Stimulated activated CD8-positive, alpha-beta memory T cell treated with anti-CD3 and anti-CD28 coated beads, Interleukin-7, amount 100 ng/mL, for 24 hours (primary cell): ENCODE data around the gene APOL1.
"Not testable (repeated sequence)": the region's sequence is repeated elsewhere in the genome, so short reads cannot be mapped to it uniquely, and the experiment has no call there.

Source experiments
- DNase-seq: peaks from one replicate; pipeline ENCODE4 v3.0.0-alpha.2; 2020; ENCODE audit warnings: low read depth

Gene APOL1

DNA sequence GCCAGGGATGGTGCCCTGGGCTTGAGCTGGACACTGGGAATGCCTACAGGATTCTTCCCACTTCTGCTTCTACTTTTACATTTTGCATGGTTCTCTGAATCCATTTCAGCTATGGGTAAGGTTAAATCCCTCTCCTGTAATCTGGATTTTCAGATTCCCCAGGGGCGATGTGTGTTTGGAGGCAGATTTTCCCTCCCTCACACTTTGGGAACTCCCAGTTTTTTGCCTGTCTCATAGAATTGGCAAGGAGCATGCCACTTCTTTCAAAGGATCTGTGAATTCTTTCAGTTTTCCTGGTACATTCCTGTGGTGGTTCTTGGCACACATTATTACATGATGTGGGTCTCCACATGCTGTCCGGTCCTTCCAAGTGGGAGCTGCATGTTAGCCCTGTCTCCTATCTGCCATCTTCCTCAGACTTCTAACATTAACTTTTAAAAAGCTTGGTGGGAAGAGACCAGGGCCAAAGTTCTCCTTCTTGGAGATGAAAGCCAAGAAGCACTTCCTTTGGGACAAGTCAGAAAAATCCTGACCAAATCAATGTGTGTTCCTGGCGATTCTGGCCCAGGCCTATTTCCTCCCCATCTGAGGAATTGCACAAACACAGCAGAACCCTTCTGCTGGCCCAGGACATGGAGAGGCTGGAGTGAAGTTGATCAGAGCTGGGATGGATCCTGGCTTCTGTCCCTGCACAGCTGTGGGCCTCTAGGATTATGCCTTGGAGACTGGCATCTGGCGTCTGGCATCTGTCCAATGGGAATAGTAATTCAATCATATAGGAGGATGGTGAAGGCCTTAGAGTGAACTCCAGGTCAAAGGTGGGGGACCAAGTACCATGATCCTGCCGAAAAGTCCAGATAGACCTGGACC, 8.2 kb upstream of the APOL1 start:
- no peak for DNase-seq

- no peak for DNase-seq
Measured at GRCh38 chr22:36245805-36246356, 7.1 kb upstream of the APOL1 start.

- no peak for DNase-seq
Measured at GRCh38 chr22:36246718-36247117, 6.2 kb upstream of the APOL1 start.

GRCh38 chr22:36247955-36248354, 5.0 kb upstream of the APOL1 start:
- DNase-seq = no peak

GRCh38 chr22:36249160-36249559, 3.8 kb upstream of the APOL1 start:
- DNase-seq = no peak

DNA sequence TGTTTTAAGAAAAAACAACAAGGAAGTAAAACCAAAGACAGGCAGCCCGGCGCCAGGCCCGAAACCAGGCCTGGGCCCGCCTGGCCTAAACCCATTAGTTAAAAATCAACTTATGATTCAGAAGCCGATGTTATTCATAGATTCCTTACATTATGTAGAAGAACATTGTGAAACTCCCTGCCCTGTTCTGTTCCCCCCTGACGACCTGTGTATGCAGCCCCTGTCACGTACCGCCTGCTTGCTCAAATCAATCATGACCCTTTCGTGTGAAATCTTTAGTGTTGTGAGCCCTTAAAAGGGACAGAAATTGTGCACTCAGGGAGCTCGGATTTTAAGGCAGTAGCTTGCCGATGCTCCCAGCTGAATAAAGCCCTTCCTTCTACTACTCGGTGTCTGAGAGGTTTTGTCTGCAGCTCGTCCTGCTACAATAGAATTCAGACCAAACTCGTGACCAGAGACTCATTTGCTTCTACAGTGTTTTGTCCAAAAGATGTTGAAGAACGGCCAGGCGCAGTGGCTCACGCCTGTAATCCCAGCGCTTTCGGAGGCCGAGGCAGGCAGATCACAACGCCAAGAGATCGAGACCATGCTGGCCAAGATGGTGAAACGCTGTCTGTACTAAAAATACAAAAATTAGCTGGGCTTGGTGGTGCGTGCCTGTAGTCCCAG, 2.5 kb upstream of the APOL1 start:
- not testable (repeated sequence) for DNase-seq

DNA sequence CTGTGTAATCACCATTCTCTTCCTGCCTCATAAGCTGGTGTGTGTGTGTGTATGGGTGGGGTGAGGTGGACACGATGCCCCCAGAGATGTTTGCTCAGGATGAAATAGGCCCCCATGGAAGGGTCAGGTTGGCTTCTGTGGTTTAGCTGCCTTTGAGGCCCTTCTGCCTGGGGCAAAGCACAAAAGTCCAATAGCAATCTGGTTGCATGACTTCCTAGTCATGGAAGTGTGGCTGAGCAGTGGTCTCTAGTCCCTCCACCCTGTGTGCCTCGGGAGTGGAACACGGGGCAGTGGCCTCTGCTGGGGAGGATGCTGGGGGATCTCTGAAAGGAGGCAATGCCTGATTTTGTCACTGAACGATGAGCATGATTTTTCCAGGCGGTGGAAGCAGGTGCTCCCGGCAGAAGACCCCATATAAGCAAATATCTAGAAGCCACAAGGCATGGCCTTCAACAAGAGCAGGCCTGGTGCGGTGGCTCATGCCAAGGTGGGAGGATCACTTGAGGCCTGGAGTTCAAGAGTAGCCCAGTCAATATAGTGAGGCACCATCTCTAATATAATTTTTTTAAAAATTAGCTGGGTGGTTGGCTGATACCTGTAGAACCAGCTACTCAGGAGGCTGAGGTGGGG, 839 bp upstream of the APOL1 start:
- not testable (repeated sequence) for DNase-seq

DNA sequence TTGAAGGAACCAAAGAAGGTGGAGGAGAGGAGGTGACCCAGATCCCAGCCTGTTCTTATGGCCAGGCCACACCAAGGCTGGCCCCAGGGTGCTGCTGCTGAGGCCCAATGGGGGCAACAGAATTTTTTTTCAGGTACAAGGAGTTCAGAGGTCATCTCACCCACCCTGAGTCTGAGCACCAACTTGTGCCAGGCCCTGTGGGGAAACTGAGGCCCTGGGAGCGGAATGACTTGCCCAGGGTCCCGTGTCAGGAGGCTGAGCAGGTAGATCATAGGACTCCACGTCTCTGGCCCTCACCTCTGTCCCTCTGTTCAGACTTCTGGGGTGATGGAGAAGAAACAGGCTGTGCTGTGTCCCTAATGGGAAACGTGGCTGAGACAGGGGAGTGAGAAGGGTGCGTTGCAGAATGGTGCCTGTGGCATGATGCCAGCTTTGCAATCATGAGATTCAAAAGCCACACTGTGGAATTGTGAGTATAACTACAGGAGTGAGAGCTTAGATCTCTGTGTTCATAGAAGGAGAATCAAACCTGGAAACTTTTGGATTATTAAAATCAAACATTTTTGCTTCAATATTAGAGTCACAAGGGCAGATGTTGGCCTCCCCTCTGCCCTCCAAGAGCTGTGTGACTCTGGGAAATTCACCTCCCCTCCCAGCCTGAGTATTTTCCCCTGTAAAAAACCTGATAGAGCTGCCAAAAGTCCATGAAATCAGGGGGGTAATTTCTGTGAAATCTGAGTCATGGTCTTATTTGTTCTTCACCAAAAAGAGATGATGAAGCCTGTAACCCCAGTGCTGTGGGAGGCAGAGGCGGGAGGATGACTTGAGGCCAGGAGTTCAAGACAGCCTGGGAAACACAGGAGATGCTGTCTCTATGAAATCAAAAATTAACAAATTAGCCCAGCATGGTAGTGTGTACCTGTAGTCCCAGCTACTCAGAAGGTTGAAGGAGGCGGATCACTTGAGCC, 874 bp downstream of the APOL1 start:
- DNase-seq = no peak

GRCh38 chr22:36255572-36255971, 2.6 kb downstream of the APOL1 start:
- not testable (repeated sequence) for DNase-seq

GRCh38 chr22:36256478-36256877, 3.5 kb downstream of the APOL1 start:
- no peak for DNase-seq

DNA sequence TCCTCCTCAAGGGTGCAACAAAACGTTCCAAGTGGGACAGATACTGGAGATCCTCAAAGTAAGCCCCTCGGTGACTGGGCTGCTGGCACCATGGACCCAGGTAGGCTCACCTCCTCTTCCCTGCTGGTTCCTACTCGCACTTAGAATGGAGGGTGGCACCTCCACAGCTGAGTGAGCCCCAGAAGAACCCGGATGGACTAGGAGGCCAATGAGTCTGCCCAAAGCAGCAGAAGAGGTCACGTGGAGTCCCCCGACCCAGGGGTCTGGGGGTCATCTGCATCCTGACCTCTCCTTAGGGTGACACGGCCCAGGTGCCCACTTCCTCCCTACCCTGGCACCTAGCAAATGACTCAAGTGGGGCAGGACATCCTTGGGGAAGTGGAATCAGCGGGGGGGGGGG, 4.4 kb downstream of the APOL1 start:
- no peak for DNase-seq

DNA sequence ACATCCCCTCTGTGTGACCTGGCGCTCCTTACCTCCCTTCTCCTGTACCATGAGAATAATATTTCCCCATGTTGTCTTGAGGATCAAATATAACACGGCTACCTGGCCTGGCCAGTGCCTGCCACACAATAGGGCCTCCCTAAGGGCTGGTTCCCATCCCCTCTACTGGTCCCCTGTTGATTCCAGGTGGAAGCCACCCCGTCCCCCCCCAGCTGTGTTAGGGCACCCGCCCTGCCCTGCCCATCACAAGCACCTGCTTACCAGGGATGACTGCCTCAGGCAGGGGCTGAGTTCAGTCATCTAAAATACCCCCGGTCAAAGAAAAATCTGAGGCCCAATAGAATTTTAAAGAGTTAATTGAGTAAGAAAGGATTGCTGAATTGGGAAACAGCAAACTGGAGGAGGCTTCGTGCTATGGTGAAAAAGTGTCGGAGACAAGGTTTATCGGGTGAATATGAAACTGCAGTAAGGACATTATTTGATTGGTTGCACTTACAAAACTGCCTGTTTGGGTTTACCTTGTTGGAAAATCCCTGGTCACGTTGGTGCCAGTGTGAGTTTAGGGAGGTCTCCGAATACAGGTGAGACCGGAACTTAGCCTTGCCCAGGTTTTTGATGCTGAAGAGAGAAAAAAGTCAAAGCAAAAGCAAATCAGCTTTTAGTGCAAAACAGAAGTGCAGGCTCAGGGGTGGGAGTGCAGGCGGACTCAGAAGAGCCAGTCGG, 5.2 kb downstream of the APOL1 start:
- DNase-seq = no peak

DNA sequence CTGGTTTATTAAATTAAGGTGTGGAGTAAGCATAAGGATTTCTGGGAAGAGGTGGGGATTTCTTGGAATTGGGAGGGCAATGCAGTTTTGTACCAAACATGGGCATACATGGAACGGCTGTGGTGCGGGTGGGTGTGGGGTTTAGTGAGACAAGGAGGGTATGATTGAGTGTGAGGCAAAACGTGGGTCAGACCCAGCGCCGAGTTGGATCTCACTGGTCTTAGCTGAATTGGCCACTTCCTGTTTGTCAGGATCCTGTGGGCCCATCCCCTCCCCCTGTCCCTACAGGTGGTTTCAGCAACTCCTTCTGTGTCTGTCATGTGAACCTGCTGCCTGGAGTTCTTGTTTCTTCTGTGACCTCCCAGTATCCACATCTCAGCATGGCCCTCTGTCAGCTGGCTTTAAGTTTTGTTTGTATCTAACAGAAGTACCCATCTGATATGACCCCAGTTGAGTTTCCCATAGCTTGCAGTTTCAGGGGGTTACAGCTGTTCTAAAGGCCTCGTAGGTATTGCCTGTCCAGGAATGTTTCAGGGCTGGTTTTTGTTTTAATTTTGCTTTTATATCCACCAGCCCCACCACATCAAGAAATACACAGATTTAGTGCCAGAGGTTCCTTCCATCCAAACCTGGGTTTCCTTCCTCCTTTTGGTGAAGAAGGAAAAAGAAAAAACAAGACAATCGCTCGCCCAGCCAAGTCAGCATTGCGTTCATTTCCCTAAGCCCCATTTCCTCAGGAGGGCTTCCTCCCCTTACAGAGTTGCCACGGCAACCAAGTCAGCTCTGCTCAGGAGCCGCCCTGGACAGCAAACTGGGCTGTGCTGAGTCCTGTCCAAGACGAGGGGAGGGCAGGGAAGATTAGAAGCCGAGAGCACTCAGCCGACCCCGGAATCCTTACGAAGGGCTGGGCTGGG, 6.0 kb downstream of the APOL1 start:
- no peak for DNase-seq

GRCh38 chr22:36259615-36260300, 6.8 kb downstream of the APOL1 start:
- DNase-seq = no peak

- not testable (repeated sequence) for DNase-seq
Measured at GRCh38 chr22:36261675-36262074, 8.7 kb downstream of the APOL1 start.

- not testable (repeated sequence) for DNase-seq
Measured at GRCh38 chr22:36262307-36262706, 9.4 kb downstream of the APOL1 start.

- DNase-seq = not testable (repeated sequence)
Measured at GRCh38 chr22:36263216-36263673, 10.3 kb downstream of the APOL1 start.

DNA sequence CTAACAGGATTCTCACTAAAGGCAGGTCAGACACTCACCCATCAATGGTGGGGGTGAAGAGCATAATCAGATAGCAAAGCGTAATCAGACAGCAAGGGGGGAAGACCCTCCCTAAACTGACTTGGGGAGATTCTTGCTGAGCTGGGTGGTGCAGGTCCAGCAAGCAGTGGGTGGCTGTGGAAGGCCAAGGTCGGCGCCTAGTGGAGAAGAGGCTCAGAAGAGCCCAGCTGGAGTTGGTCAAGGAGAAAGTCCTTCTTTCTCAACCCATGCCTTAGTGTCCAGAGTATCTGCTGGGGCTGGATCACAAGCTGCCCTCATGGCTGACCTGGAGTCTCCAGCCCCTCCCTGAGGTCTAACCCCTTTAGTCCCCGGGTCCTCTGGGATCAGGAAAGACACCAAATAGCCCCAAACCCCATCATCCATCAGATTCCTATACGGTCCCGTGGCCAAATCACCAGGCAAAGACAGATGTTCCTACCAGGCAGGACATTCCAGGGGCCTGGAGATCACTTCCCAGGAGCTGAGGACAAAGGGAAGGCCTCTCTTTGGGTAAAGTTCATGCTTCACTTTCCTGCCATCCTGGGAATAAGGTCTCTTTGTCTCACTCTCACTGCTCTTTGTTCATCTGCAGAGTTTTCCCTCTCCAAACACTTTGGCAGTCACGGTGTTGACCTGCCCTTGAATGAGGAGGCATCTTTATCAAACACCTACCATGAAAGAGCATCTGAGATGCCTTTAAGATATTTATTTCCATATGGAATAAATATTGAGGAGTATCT, 11.1 kb downstream of the APOL1 start:
- not testable (repeated sequence) for DNase-seq
